Activated CD4-positive, alpha-beta T cell treated with anti-CD3 and anti-CD28 coated beads for 36 hours (primary cell): ENCODE data around the gene ZBP1. TPM values are rescaled to one million over a fixed set of nuclear protein-coding genes. Genes with fewer than 3 reads are reported as not detected.

ENCODE experiments used
- ATAC-seq: fragments of 200-7000 bp; cut with Tn5 transposase; one replicate; pipeline ENCODE4 v1.10.0; 2021; ENCODE audit warnings: mild to moderate bottlenecking, moderate library complexity
- CTCF ChIA-PET: fragments of 350-600 bp; sonication (Branson Sonifier 250); formaldehyde crosslinking; loops from one replicate; lab custom pipeline; 2021; ENCODE audit warnings: antibody characterized with exemption; lab: Charles Lee
- POLR2A ChIA-PET: fragments of 350-600 bp; sonication (Branson Sonifier 250); formaldehyde crosslinking; loops from one replicate; lab custom pipeline; 2021; ENCODE audit warnings: antibody characterized with exemption, inconsistent platforms; lab: Charles Lee
- DNase-seq: peaks from one replicate; pipeline ENCODE4 v3.0.0-alpha.2; 2020
- H3K27ac Mint-ChIP-seq: one replicate; pipeline ENCODE4 v1.8.0; 2021; ENCODE audit warnings: mixed read lengths
- H3K27me3 Mint-ChIP-seq: one replicate; pipeline ENCODE4 v1.8.0; 2021; ENCODE audit warnings: mixed read lengths
- H3K36me3 Mint-ChIP-seq: one replicate; pipeline ENCODE4 v1.8.0; 2021; ENCODE audit warnings: low read depth, mixed read lengths
- H3K4me1 Mint-ChIP-seq: one replicate; pipeline ENCODE4 v1.8.0; 2021; ENCODE audit warnings: mixed read lengths
- H3K4me3 Mint-ChIP-seq: one replicate; pipeline ENCODE4 v1.8.0; 2021; ENCODE audit warnings: mild to moderate bottlenecking, moderate library complexity, mixed read lengths
- H3K9me3 Mint-ChIP-seq: one replicate; pipeline ENCODE4 v1.8.0; 2021; ENCODE audit warnings: low read depth, mixed read lengths
- intact Hi-C, 2 experiments: fragments of 100-400 bp; cut with DNase I in 1 of 2; cut with micrococcal nuclease in 1 of 2; formaldehyde crosslinking; loops; one replicate each; pipeline versions ENCODE4 v1.14.2 to v1.15.1; 2022 to 2024; cut with DNase I, micrococcal nuclease
- total RNA-seq, 2 experiments: library from RNA; stranded (reverse); gene quantifications; one replicate each; pipeline ENCODE4 v1.2.3, GENCODE V29; 2021

ZBP1 gene
- total RNA-seq, 2 experiments from 2014 or later = 0.30 to 1.4 TPM

DNA sequence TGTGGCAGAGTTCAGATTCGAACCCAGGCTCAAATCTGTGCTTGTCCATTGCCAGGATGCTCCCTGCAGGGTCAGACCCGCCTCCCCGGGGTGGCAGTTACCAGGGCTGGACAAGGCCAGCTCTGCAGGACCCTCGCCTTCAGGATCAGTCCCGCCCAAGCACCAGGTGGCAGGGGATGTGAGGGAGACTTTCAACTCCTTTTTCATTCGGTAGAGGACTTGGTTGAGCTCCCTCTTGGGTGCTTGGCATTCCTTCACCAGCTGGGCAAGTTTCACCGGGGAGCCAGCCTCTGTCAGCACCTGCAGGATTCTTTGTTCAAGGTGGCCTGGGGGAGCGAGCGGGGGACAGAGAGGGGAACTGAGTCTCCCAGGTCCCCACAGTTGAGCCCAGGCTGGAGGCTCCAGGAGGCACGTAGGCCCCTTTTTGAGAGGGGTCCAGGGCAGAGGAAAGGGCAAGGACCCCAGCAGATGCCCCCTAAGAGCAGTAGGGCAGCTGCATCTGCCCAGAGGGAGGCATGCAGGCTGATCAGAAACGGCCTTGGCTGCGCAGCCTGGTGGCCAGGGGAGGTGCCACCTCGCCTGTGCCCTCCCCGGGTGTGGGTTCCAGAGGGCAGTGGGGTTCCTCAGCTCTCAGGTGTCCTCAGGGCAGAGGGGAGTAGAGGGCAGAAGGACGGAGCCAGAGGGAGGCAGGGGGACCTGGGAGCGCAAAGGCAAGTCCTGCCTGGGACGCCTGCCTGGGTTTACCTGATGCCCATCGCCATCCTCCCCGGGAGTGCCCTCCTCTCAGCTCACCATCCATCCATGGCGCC lies 3.9 kb downstream of the ZBP1 start:
- no peak overlapping the region for H3K27ac Mint-ChIP-seq
- ATAC-seq (no peak), DNase-seq (no peak)
- H3K36me3 Mint-ChIP-seq = peaks cover 2% of the 10 kb centered on the region
- POLR2A ChIA-PET = no interaction called here
- no peaks in the 10 kb centered on the region for H3K9me3 Mint-ChIP-seq
- no peak overlapping the region for H3K4me3 Mint-ChIP-seq
- intact Hi-C loops = loop anchor here in 1 of 2 experiments (10.0 kb wide), 1 partner anchor 1198 kb away; no protein-coding TSS in a partner anchor
- H3K4me1 Mint-ChIP-seq = peaks cover 47% of the 10 kb centered on the region
- H3K27me3 Mint-ChIP-seq = peaks cover 7% of the 10 kb centered on the region
- CTCF ChIA-PET = interaction anchor here (1.1 to 1.3 kb wide), 2 partner anchors 12 to 14 kb away, joined by 4 read pairs; no protein-coding TSS in a partner anchor

DNA sequence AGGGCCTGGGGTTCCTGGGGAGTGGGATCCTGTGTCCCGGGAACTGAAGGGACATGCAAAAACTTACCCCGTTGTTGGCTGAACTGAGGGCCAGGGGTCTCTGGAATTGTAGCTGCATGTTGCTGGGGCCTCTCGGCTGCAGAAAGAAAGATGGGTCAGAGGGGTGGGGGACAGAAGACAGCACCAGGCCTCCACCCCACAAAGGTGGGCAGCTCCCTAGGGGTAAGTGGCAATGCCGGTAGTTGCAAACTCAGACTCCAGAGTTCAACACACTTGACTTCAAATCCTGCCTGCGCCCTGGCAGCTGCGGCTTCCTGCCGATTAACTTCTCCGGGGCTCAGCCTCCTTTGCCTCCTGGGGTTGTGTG lies 4.8 kb downstream of the ZBP1 start:
- peaks cover 7% of the 10 kb centered on the region for H3K27me3 Mint-ChIP-seq
- H3K4me3 Mint-ChIP-seq = no peak overlapping the region
- H3K27ac Mint-ChIP-seq = no peak overlapping the region
- ChIA-PET POLR2A (no interaction called here), CTCF (interaction anchor here (0.5 to 1.3 kb wide), 3 partner anchors 13 to 38 kb away, joined by 4 to 5 read pairs (median 4); no protein-coding TSS in a partner anchor)
- no peak for DNase-seq
- no peak for ATAC-seq
- intact Hi-C loops = loop anchor here in 1 of 2 experiments (10.0 kb wide), 1 partner anchor 1199 kb away; no protein-coding TSS in a partner anchor
- peaks cover 2% of the 10 kb centered on the region for H3K36me3 Mint-ChIP-seq
- no peaks in the 10 kb centered on the region for H3K9me3 Mint-ChIP-seq
- H3K4me1 Mint-ChIP-seq = peaks cover 38% of the 10 kb centered on the region

DNA sequence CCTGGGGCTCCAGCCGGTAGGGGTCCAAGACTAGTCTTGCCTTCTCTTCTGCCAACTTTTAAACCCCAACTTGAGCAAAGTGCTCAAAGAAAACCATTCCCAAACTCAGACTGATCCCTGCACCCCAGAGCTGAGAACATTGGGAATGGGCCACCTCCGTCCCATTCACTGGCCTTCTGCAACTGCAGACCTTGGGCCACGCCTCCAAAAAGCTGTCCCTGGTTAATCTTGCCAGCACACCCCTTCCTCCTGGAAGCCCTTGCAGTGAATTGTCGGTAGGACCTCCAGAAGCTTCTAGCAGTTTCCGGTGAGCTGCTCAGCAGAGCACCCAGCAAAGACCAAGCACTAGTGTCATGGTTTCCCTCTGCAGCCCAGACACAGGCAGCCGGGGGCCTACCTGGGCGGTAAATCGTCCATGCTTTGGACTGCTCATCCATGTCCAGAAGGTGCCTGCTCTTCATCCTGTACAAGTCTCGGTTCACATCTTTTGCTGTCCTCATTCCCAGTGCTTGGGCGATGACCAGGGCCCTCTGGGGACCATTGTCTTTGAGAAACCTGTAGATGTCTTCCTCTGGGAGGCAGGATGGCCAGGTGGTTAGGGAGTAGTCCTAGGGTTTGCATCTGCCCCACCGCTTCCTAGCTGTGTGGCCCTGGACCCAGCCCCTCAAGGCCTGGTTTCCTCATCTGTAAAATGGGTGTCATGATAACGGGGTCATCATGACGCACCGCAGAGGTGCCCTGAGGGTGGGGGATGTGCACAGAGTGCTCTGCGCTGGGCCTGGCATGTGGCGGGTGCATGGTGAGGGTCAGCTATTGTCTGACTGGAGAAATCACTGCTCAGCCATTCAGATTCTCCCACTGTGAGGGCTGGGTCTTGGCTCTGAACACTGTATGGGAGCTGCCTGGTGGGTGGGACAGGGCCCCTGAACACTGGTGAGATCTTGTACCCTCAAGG lies 5.5 kb downstream of the ZBP1 start:
- intact Hi-C loops = loop anchor here in 1 of 2 experiments (10.0 kb wide), 1 partner anchor 1200 kb away; no protein-coding TSS in a partner anchor
- no peak for ATAC-seq
- H3K27ac Mint-ChIP-seq = no peak overlapping the region
- ChIA-PET CTCF (interaction anchor here (0.5 to 1.3 kb wide), 2 partner anchors 13 to 39 kb away, joined by 4 to 5 read pairs; no protein-coding TSS in a partner anchor), POLR2A (no interaction called here)
- H3K27me3 Mint-ChIP-seq = peaks cover 7% of the 10 kb centered on the region
- H3K9me3 Mint-ChIP-seq = no peaks in the 10 kb centered on the region
- peaks cover 2% of the 10 kb centered on the region for H3K36me3 Mint-ChIP-seq
- no peak overlapping the region for H3K4me3 Mint-ChIP-seq
- peaks cover 31% of the 10 kb centered on the region for H3K4me1 Mint-ChIP-seq
- no peak for DNase-seq

DNA sequence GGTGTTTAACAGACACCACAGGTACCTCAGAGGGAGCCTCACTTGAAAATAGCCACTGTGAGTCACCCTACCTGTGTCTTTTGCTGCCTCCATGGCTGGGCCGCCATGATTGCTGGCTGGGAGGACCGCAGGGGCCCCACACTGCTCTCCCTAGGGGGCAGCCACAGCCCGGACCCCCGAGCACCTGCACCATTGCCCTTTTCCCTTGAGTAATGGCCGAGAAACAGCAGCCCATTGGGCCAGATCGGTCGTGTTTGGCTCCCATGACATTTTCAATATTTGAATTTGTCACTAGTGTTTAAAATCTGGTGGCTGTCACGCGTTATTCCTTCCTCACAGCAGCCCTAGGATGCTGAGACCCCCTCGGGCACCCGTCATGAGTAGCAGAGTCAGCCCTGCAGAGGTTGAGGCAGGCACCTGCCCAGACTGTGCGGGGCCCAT lies 6.7 kb downstream of the ZBP1 start:
- DNase-seq = no peak
- no peak for ATAC-seq
- Mint-ChIP-seq H3K36me3 (peaks cover 2% of the 10 kb centered on the region), H3K4me3 (no peak overlapping the region), H3K4me1 (peaks cover 18% of the 10 kb centered on the region), H3K27ac (no peak overlapping the region), H3K9me3 (no peaks in the 10 kb centered on the region), H3K27me3 (peaks cover 7% of the 10 kb centered on the region)
- CTCF ChIA-PET = interaction anchor here (0.6 kb wide), 1 partner anchor 405 kb away, joined by 3 read pairs; no protein-coding TSS in a partner anchor
- POLR2A ChIA-PET = no interaction called here
- intact Hi-C loops = loop anchor here in 1 of 2 experiments (10.0 kb wide), 1 partner anchor 1201 kb away; no protein-coding TSS in a partner anchor

DNA sequence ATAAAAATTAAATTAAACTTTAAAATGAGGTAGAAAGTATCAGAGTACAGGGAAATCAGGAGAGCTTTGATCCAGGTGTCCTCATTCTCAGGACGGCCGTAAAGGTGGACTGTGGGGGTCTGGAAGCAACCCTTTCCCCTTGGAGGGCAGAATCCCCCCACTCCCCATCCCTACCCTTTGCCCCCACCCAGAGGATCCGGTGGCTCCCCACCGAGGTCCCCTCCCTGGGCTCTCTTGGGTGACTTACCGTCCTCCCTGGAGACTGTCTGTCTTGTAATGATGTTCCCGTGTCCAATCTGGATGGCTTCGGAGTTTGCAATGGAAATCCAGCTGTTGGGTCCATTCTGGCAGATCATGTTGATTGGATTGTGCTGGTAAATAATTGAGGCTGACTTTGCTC lies 7.3 kb downstream of the ZBP1 start:
- no peak for ATAC-seq
- Mint-ChIP-seq H3K27me3 (peaks cover 7% of the 10 kb centered on the region), H3K4me3 (no peak overlapping the region), H3K9me3 (no peaks in the 10 kb centered on the region), H3K36me3 (peaks cover 2% of the 10 kb centered on the region), H3K4me1 (peaks cover 13% of the 10 kb centered on the region), H3K27ac (no peak overlapping the region)
- intact Hi-C loops = loop anchor here in 1 of 2 experiments (10.0 kb wide), 1 partner anchor 1202 kb away; no protein-coding TSS in a partner anchor
- DNase-seq = no peak
- CTCF ChIA-PET = interaction anchor here (0.6 kb wide), 1 partner anchor 405 kb away, joined by 3 read pairs; no protein-coding TSS in a partner anchor
- POLR2A ChIA-PET = no interaction called here

DNA sequence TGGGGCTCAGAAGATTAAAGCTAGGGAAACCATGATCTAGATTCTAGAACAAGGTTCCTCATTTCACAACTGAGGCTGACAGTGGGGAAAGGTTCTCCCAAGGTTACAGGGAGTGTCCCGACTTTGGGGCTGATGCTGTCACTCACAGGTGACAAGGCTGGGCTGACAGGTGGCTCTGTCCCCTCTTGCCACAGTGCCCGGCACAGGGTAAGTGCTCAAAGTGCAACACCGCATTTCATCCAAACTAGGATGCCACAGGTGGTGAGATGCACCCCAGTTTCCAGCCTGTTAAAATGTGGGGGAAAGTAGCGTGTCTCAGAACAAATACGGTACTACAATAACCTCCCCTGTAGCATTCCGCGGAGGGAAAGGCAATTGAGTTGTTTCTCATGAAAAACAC lies 7.8 kb downstream of the ZBP1 start:
- CTCF ChIA-PET = no interaction called here
- H3K27me3 Mint-ChIP-seq = peaks cover 7% of the 10 kb centered on the region

DNA sequence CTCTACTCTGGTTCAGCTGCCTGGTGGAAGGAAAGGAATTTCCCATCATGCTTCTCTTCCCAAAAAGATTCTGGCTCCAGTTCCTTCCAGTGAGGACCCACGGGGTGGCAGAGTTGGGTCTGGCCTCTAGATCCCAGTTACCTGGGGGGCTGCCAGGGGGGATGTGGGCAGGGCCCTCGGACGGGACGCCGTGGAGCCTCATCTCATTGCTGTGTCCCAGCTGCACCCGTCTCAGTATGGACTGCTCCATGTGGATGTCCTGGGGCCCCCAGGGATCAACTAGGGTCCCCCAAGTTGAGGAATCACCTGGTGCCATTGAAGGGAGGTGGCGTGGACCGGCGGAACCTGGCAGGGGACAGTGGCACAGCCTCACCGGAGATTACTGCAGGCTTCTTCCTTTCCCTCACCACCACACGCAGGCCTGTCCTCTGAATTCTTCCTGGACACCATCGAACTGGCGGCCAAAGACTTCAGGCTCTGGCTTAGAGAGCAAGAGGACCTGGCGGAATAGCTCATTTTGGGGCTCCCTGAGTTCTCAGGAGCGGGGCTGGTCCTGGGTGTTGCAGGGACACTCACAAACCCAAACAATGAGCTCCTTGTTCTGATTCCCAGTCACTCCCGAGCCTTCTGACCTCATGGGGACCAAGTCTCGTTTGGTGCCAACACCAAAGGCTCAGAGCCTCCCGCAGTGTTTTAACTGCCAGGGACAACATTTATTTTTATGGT lies 8.5 kb downstream of the ZBP1 start:
- Mint-ChIP-seq H3K4me3 (no peak overlapping the region), H3K4me1 (peaks cover under 1% of the 10 kb centered on the region), H3K27me3 (peaks cover under 1% of the 10 kb centered on the region), H3K27ac (no peak overlapping the region), H3K9me3 (no peaks in the 10 kb centered on the region), H3K36me3 (peaks cover 2% of the 10 kb centered on the region)
- intact Hi-C loops = loop anchor here in 1 of 2 experiments (10.0 kb wide), 1 partner anchor 1203 kb away; no protein-coding TSS in a partner anchor
- no peak for DNase-seq
- ChIA-PET CTCF (no interaction called here), POLR2A (no interaction called here)
- ATAC-seq = no peak

More for the DNA sequence above, 7.8 kb downstream of the ZBP1 start:
- POLR2A ChIA-PET = no interaction called here
- DNase-seq = no peak
- Mint-ChIP-seq H3K9me3 (no peaks in the 10 kb centered on the region), H3K4me3 (no peak overlapping the region), H3K4me1 (peaks cover 8% of the 10 kb centered on the region), H3K27ac (no peak overlapping the region), H3K36me3 (peaks cover 2% of the 10 kb centered on the region)
- ATAC-seq = no peak
- intact Hi-C loops = loop anchor here in 1 of 2 experiments (10.0 kb wide), 1 partner anchor 1202 kb away; no protein-coding TSS in a partner anchor

DNA sequence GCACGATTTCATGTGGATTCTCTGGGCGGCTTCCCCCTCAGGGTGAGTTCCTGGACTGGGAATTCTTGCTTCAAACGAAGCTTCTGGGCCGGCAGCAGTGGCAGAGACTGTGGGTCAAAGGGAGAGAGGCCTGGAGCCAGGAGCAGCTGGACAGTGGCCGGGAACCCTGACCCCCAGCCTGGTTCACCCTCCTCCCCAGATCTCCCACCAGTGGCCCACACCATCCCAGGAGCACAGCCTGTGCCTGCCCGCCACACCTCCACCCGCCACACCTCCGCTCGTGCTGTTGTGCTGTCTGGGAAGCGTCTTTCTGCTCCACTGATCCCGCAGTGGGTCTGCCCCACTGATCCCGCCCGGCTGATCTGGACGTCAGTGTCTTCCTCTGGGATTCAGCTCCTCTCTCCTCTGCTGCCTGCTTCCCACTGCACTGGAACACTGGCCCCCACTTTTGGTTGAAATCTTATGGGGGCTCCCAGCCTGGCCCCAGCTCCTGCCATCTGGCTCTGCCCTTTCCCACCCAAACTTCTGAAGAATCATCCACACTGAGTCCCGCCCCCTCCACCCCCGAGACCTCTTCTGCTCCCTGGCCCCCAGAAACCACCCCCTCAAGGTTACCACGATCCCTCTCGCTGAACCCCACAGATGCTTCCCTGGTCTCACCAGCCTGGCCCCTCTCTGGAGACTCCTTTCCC lies 9.8 kb downstream of the ZBP1 start:
- intact Hi-C loops = loop anchor here in 1 of 2 experiments (10.0 kb wide), 1 partner anchor 1204 kb away; no protein-coding TSS in a partner anchor
- Mint-ChIP-seq H3K9me3 (no peaks in the 10 kb centered on the region), H3K27ac (no peak overlapping the region), H3K27me3 (no peaks in the 10 kb centered on the region), H3K36me3 (peaks cover 2% of the 10 kb centered on the region), H3K4me1 (peaks cover 7% of the 10 kb centered on the region), H3K4me3 (no peak overlapping the region)
- POLR2A ChIA-PET = no interaction called here
- DNase-seq = no peak
- ATAC-seq = no peak
- CTCF ChIA-PET = interaction anchor here (0.5 to 0.8 kb wide), 2 partner anchors 10 to 625 kb away, joined by 3 to 5 read pairs; no protein-coding TSS in a partner anchor

DNA sequence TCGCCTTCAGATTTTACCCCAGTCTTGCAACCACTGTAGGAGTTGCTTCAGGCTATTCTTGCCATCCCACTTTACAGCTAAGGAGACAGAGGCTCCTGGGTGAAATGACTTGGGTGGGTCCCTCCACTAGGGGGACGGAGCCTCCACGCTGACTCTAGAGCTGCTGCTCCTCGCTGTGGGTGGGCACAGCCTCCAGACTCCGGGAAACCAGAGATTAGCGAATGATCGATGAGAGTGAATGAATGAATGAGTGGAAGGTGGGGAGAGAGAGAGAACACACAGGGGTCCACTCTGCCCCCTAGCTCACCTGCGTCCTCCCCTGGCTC lies 10.4 kb downstream of the ZBP1 start:
- H3K27ac Mint-ChIP-seq = no peak overlapping the region
- peaks cover 13% of the 10 kb centered on the region for H3K4me1 Mint-ChIP-seq
- no peaks in the 10 kb centered on the region for H3K27me3 Mint-ChIP-seq
- no peak overlapping the region for H3K4me3 Mint-ChIP-seq
- ChIA-PET POLR2A (no interaction called here), CTCF (interaction anchor here (0.5 to 0.8 kb wide), 3 partner anchors 10 to 626 kb away, joined by 3 to 5 read pairs (median 3); no protein-coding TSS in a partner anchor)
- intact Hi-C loops = loop anchor here in 1 of 2 experiments (10.0 kb wide), 1 partner anchor 1205 kb away; no protein-coding TSS in a partner anchor
- peaks cover 2% of the 10 kb centered on the region for H3K36me3 Mint-ChIP-seq
- ATAC-seq = no peak
- DNase-seq = no peak
- H3K9me3 Mint-ChIP-seq = no peaks in the 10 kb centered on the region
